Prostate gland (tissue), 2 donors: ENCODE results near the gene DLX1.

Experiments used
- CTCF ChIP-seq, 4 experiments: fragments of 200-600 bp in 2 of 4; fragments of 450-650 bp in 2 of 4; sonication (generic) in 2 of 4; IDR thresholded peaks; 1 replicate in 3 of 4; 2 replicates in 1 of 4; pipeline ENCODE4 v1.5.1; 2016 to 2019; ENCODE audit warnings: antibody characterized with exemption in 4 of 4, mild to moderate bottlenecking in 2 of 4, moderate library complexity in 2 of 4
- POLR2A ChIP-seq: fragments of 450-650 bp; IDR thresholded peaks from one replicate; pipeline ENCODE4 v1.6.1; 2016; ENCODE audit warnings: antibody characterized with exemption, mild to moderate bottlenecking
- POLR2AphosphoS5 ChIP-seq: sonication (generic); formaldehyde crosslinking; IDR thresholded peaks from one replicate; pipeline ENCODE4 v1.6.1; 2017; ENCODE audit warnings: antibody characterized with exemption

- no peak for TF ChIP-seq CTCF (IDR thresholded peaks at IDR 0.05)
- no peak for TF ChIP-seq POLR2AphosphoS5
- TF ChIP-seq POLR2A, result no peak
Measured at GRCh38 chr2:172040311-172040710, 45.0 kb upstream of the DLX1 start.
